Measurements from ENCODE around the gene POU3F4.

Gene POU3F4

GRCh38 chrX:83508006-83508405 is at the start of gene POU3F4:
POU3F4 (plus strand) TSS chrX:83508290; CDS start chrX:83508325, 35 bp downstream.
- no peak for DNase-seq (ENCODE audit: low read depth in 2 of 2)

- no peak for DNase-seq (ENCODE audit: low read depth in 2 of 2)
These were observed 38.5 kb upstream of the POU3F4 start for GRCh38 chrX:83469551-83469950.

- DNase-seq (ENCODE audit: low read depth in 2 of 2): no peak
These were observed 12.2 kb upstream of the POU3F4 start for GRCh38 chrX:83495898-83496297.

GRCh38 chrX:83501003-83501402 is 7.1 kb upstream of the POU3F4 start:
- DNase-seq (ENCODE audit: low read depth in 2 of 2): no peak

GRCh38 chrX:83501530-83501929 is 6.6 kb upstream of the POU3F4 start:
- no peak for DNase-seq (ENCODE audit: low read depth in 2 of 2)

GRCh38 chrX:83504721-83505479 is 3.2 kb upstream of the POU3F4 start:
- no peak for DNase-seq (ENCODE audit: low read depth in 2 of 2)

GRCh38 chrX:83508526-83509253 is 600 bp downstream of the POU3F4 start:
- DNase-seq (ENCODE audit: low read depth in 2 of 2): no peak

- no peak for DNase-seq (ENCODE audit: low read depth in 2 of 2)
These were observed 1.2 kb downstream of the POU3F4 start for GRCh38 chrX:83509254-83509801.

GRCh38 chrX:83510510-83511062 is 2.5 kb downstream of the POU3F4 start:
- DNase-seq (ENCODE audit: low read depth in 2 of 2): no peak

GRCh38 chrX:83511208-83511607 is 3.1 kb downstream of the POU3F4 start:
- DNase-seq (ENCODE audit: low read depth in 2 of 2): no peak

GRCh38 chrX:83512111-83512510 is 4.0 kb downstream of the POU3F4 start:
- DNase-seq (ENCODE audit: low read depth in 2 of 2): no peak

GRCh38 chrX:83516597-83516996 is 8.5 kb downstream of the POU3F4 start:
- DNase-seq (ENCODE audit: low read depth in 2 of 2): no peak

GRCh38 chrX:83521905-83522304 is 13.8 kb downstream of the POU3F4 start:
- no peak for DNase-seq (ENCODE audit: low read depth in 2 of 2)

GRCh38 chrX:83529950-83530349 is 21.9 kb downstream of the POU3F4 start:
- DNase-seq (ENCODE audit: low read depth in 2 of 2): no peak

- no peak for DNase-seq (ENCODE audit: low read depth in 2 of 2)
These were observed 27.5 kb downstream of the POU3F4 start for GRCh38 chrX:83535417-83536196.
